GM10266 (cell line): ENCODE measurements around the gene KCNF1.

Experiments
- DNase-seq: peaks from one replicate; pipeline ENCODE4 v3.0.0; 2012; ENCODE audit errors: extremely low spot score
- CTCF ChIP-seq: IDR thresholded peaks from 2 replicates; pipeline ENCODE4 v1.5.1; 2012; ENCODE audit warnings: mild to moderate bottlenecking, low read depth; ENCODE audit not compliant: control insufficient read depth, insufficient read depth; ENCODE audit errors: missing control alignments

Gene KCNF1

DNA sequence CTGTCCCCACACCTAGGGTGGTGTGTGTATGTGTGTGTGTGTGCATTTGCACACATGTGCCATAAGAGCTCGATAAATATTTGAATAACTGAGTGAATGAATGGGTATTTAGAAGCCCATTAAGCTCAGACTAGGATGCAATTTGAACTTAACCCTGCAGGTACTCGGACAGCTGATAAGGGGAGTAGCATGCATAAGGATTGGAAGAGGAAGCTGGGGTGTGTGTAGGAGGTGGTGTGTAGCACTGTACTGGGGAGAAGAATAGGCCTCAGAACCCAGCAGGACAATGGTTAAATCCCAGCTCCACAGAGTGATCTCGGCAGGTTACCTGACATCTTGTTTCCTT is 1.8 kb upstream of the KCNF1 start:
- TF ChIP-seq CTCF: no peak
- no peak for DNase-seq

DNA sequence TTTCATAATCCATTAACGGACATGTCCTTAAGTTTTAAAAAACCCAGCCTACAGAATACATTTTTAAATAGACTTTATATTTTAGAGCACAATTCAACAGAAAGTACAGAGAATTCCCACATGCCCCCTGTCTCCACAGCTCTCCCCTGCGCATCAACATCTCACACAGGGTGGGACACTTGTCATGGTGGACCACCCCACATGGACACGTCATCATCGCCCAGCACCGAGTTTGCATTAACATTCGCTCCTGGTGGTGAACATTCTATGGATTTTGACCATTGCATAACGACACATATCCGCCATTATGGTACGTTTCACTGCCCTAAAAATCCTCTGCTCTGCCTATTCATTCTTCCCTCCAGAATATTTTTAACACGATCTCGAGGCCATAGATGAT is 1.1 kb upstream of the KCNF1 start:
- no peak for TF ChIP-seq CTCF
- DNase-seq: no peak

GRCh38 chr2:10912076-10912731 is 470 bp downstream of the KCNF1 start:
- DNase-seq: no peak
- TF ChIP-seq CTCF: no peak

GRCh38 chr2:10912796-10913455 is 1.2 kb downstream of the KCNF1 start:
- TF ChIP-seq CTCF: no peak
- DNase-seq: no peak

DNA sequence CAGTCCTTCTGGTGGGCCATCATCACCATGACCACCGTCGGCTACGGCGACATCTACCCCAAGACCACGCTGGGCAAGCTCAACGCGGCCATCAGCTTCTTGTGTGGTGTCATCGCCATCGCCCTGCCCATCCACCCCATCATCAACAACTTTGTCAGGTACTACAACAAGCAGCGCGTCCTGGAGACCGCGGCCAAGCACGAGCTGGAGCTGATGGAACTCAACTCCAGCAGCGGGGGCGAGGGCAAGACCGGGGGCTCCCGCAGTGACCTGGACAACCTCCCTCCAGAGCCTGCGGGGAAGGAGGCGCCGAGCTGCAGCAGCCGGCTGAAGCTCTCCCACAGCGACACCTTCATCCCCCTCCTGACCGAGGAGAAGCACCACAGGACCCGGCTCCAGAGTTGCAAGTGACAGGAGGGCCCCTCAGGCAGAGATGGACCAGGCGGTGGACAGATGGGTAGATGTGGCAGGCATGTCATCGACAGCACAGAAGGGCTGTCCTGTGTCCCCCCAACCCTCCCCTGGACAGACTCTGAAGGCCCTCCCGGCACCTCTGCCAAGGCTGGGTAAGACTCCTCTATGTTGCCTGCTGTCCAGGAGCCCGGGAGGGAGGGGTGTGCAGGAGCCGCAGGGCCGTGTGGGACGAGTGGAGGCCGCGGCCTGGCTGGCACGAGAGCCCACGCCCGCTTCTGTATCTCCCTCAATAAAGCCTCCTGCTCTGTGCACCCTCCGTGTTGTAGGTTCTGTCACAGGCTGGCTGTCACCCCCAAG is 2.0 kb downstream of the KCNF1 start:
- no peak for DNase-seq
- no peak for TF ChIP-seq CTCF

DNA sequence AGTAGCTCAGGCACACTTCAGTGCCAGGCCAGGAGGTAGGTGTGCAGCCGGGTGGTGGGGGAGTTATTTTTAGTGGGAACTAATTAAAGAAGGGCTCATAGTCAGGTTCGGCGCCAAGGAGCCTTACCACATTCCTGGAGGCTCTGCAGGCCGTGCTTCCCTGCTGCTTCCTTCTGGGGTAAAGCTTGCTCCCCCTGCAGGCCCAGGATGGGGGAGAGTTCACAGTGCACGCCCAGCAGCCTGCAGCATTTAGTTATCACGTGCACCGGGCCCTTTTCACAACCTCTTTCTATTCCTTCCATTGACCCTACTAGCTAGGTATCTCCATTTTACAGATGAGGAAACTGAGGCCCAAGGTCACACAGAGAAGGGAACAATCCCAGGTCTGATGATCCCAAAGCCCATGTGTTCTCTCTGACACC is 2.5 kb downstream of the KCNF1 start:
- TF ChIP-seq CTCF: no peak
- no peak for DNase-seq

- no peak for DNase-seq
- TF ChIP-seq CTCF: no peak
Observed at GRCh38 chr2:10915236-10915635, 3.5 kb downstream of the KCNF1 start.
